Measurements from ENCODE around the gene ATP5F1B. TPM values are rescaled to one million over a fixed set of nuclear protein-coding genes. Genes with fewer than 3 reads are reported as not detected.

The ATP5F1B gene
- 100 to 1,000 TPM; 365 to 916 (median 482) TPM for polyA plus RNA-seq

GRCh38 chr12:56645717-56646446 lies at the start of gene ATP5F1B:
ATP5F1B (minus strand) TSS chr12:56645984; CDS start chr12:56645963, 21 bp downstream.
- peak within 1 kb of the TSS; percentile 44 for H3K27ac ChIP-seq (ENCODE audit: low read depth, low read length)
- 0 to 1% (median 1%) methylated on average over 39 of the region's 39 CpGs for WGBS, 3 donors

DNA sequence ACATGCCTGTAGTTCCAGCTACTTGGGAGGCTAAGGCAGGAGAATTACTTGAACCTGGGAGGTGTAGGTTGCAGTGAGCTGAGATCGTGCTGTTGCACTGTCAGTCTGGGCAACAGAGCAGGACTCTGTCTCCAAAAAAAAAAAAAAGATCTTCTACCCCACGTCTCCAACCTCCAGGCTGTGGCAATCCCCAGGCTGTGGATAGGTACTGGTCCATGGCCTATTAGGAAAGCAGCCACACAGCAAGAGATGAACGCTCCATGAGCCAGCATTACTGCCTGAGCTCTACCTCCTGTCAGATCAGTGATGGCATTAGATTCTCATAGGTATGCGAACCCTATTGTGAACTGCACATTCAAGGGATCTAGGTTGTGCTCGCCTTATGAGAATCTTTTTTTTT lies 48.4 kb upstream of the ATP5F1B start:
- WGBS, 3 donors = 80 to 88% (median 84%) methylated on average over 5 of the region's 5 CpGs
- H3K27ac ChIP-seq (ENCODE audit: low read depth, low read length) = no peak overlapping the region

- peak overlapping the region; percentile 78 for H3K27ac ChIP-seq (ENCODE audit: low read depth, low read length)
- WGBS, 3 donors = 1 to 2% (median 2%) methylated on average over 7 of the region's 7 CpGs
Observed at GRCh38 chr12:56688846-56689109, 43.0 kb upstream of the ATP5F1B start.

GRCh38 chr12:56688129-56688845 lies 42.5 kb upstream of the ATP5F1B start, which contains the start of gene PTGES3:
PTGES3 (minus strand) TSS chr12:56688284; CDS start chr12:56687999, 285 bp downstream.
- H3K27ac ChIP-seq (ENCODE audit: low read depth, low read length) = peak within 1 kb of the TSS; percentile 78
- WGBS, 3 donors = 0 to 1% (median 1%) methylated on average over 55 to 64 of the region's 64 CpGs

GRCh38 chr12:56687223-56688128 lies 41.7 kb upstream of the ATP5F1B start:
- H3K27ac ChIP-seq (ENCODE audit: low read depth, low read length) = peak overlapping the region; percentile 57
- 0% methylated on average over 62 of the region's 62 CpGs for WGBS, 3 donors

DNA sequence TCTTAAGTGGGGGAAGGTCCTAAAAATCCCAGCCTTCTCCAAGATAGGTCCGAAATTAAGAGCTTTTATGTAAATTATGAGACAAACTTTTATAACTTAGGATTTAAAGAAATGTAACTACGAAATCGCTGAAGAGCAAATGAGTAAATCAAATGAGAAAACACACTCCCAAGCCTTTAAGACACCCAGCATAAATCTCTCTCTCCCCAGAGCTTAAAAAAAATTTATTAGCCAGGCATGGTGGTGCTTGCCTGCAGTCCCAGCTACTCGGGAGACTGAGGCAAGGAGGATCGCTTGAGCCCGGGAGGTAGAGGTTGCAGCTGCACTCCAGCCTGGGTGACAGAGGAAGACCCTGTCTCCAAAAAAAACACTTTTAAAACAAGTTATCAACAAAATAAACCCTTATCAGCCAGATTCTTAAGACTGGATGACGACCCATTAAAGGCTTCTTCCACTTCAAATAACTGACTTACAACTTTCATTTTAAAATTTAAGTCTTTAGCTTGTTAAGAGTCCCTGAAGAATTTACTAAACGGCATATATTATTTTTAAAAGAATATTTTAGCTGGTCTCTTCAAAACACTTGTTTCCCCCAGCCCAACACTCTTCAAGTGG lies 39.1 kb upstream of the ATP5F1B start:
- no peak overlapping the region for H3K27ac ChIP-seq (ENCODE audit: low read depth, low read length)
- 14 to 39% (median 25%) methylated on average over 8 of the region's 8 CpGs for WGBS, 3 donors

DNA sequence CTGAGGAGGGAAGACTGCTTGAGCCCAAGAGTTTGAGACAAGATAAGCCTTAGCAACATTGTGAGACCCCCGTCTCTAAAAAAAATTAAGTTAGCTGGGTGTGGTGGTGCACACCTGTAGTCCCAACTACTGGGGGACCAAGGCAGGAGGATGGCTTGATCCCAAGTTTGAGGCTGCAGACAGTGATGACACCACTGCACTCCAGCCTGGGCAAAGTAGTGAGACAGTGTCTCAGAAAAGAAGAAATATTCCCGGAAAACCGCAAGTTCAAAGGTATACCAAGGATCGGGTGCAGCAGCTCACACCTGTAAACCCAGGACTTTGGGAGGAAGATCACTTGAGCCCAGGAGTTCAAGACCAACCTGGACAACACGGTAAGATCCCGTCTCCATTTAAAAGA lies 36.5 kb upstream of the ATP5F1B start:
- no peak overlapping the region for H3K27ac ChIP-seq (ENCODE audit: low read depth, low read length)
- WGBS, 3 donors = 84 to 93% (median 89%) methylated on average over 6 of the region's 6 CpGs

DNA sequence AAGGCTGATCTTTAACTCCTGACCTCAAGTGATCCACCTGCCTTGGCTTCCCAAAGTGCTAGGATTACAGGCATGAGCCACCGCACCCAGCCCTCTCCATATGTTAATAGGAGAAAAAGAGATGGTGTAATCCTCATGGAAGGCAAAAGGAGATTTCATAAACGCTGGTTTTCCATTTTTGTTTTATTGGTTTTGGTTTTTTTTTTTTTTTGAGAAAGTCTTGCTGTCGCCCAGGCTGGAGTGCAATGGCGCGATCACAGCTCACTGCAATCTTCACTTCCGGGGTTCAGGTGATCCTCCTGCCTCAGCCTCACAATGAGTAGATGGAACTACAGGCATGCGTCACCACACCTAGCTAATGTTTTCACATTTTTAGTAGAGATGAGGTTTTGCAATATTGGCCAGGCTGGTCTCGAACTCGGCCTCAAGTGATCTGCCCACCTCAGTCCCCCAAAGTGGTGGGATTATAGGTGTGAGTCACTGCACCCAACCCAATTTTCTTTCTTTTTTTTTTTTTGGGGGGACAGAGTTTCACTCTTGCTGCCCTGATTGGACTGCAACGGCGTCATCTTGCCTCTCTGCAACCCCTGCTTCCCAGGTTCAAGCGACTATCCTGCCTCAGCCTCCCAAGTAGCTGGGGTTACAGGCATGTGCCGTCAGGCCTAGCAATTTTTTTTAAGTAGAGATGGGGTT lies 34.2 kb upstream of the ATP5F1B start:
- H3K27ac ChIP-seq (ENCODE audit: low read depth, low read length) = no peak overlapping the region
- 84 to 93% (median 88%) methylated on average over 13 of the region's 13 CpGs for WGBS, 3 donors

GRCh38 chr12:56678852-56679251 lies 33.1 kb upstream of the ATP5F1B start:
- H3K27ac ChIP-seq (ENCODE audit: low read depth, low read length) = no peak overlapping the region
- 94 to 97% (median 97%) methylated on average over 2 of the region's 2 CpGs for WGBS, 3 donors

DNA sequence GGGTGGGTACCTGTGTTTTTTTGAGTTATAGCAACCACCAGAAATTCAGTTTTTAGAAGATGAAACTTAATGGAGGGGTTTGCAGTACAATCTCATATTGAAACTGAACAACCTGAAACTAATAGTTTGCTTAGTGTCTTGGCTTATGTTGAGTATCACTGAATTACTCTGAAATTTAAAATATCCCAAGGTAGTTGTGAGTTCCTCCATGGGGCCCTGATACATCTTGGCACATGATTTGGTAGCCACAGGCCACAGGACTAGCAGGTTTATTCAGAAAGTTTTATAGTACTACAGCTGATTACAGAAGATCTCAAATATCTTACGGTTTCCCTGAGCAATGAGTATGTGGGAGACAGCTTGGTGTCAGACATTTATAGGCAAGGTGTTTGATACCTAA lies 31.9 kb upstream of the ATP5F1B start:
- H3K27ac ChIP-seq (ENCODE audit: low read depth, low read length) = no peak overlapping the region
- 71 to 83% (median 79%) methylated on average over 1 of the region's 1 CpG for whole genome bisulfite sequencing, 3 donors

DNA sequence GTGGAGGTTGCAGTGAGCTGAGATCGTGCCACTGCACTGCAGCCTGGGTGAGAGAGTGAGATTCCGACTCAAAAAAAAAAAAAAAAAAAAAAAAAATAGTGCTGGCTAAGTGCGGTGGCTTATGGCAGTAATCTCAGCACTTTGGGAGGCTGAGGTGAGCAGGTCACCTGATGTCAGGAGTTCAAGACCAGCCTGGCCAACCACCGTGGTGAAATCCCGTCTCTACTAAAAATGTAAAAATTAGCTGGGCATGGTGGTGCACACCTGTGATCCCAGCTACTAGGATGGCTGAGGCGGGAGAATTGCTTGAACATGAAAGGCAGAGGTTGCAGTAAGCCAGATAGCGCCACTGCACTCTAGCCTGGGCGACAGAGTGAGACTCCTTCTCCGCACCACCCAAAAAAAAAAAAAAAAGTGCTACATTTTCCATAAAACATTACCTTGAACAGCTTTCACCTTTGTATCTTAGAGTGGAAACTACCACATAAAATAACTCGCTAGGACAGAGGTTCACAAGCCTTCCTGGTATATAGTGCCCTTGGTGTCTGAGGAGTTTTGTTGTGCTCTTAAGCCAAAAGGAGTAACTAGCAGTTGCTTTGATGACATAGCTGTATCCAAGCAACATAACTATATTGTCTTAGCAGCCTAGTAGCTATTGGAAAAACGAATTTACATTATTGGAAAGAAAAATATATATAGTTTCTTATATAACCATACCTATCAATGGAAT lies 31.2 kb upstream of the ATP5F1B start:
- H3K27ac ChIP-seq (ENCODE audit: low read depth, low read length) = no peak overlapping the region
- WGBS, 3 donors = 80 to 87% (median 84%) methylated on average over 11 of the region's 11 CpGs

DNA sequence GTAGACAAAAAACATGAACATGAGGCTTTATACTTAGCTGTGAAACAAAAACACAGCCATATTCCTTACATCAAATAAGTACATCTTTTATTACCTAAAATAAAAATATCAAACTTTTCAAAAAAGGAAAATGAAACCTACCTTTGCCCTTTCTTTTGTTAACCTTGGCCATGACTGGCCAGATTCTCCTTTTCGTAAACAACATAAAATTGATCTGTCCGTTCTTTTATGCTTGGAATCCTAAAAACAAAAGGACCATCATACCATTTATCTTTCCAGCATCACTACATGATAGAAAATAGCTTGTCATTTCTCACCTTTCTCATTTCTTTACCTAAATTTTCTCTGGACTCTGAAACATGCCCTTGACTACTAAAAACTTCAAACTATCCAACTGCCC lies 25.8 kb upstream of the ATP5F1B start:
- 43 to 95% (median 89%) methylated on average over 2 of the region's 2 CpGs for WGBS, 3 donors
- no peak overlapping the region for H3K27ac ChIP-seq (ENCODE audit: low read depth, low read length)

GRCh38 chr12:56670836-56671235 lies 25.1 kb upstream of the ATP5F1B start:
- WGBS, 3 donors = 82 to 89% (median 85%) methylated on average over 4 of the region's 4 CpGs
- no peak overlapping the region for H3K27ac ChIP-seq (ENCODE audit: low read depth, low read length)

DNA sequence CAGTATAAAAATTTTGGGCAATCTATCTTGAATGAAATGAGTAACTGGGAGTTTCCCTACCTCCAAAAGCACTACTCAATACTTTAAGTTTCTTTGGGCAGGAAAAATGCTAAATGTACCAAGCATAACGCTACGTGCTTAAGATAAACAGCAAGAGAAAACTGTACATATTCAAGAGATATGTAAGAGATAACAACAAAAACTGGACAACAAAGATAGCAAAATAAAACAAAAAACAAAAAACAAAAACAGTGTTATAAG lies 22.3 kb upstream of the ATP5F1B start:
- H3K27ac ChIP-seq (ENCODE audit: low read depth, low read length) = no peak overlapping the region
- 64 to 90% (median 88%) methylated on average over 2 of the region's 2 CpGs for WGBS, 3 donors

DNA sequence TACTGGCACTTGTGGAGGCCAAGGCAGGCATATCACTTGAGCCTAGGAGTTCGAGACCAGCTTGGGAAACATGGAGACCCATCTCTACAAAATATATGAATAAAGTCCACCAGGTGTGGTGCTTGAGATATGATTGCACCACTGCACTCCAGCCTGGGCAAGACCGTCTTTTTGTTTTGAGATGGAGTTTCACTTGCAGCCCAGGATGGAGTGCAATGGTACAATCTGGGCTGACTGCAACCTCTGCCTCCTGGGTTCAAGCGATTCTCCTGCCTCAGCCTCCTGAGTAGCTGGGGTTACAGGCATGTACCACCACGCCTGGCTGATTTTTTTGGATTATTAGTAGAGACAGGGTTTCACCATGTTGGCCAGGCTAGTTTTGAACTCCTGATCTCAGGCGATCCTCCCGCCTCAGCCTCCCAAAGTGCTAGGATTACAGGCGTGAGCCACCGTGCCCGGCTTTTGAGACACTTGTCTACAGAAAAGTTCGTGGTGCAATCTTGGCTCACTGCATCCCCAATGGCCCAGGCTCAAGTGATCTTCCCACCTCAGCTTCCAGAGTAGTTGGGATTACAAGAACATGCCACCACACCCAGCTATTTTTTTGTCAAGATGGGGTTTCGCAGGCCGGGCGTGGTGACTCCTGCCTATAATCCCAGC lies 16.3 kb upstream of the ATP5F1B start:
- WGBS, 3 donors = 92 to 98% (median 94%) methylated on average over 13 of the region's 13 CpGs
- no peak overlapping the region for H3K27ac ChIP-seq (ENCODE audit: low read depth, low read length)

GRCh38 chr12:56661560-56661959 lies 15.8 kb upstream of the ATP5F1B start:
- WGBS, 3 donors = 93 to 96% (median 95%) methylated on average over 7 of the region's 7 CpGs
- H3K27ac ChIP-seq (ENCODE audit: low read depth, low read length) = no peak overlapping the region

GRCh38 chr12:56658921-56659320 lies 13.1 kb upstream of the ATP5F1B start:
- 83 to 89% (median 84%) methylated on average over 1 of the region's 1 CpG for WGBS, 3 donors
- H3K27ac ChIP-seq (ENCODE audit: low read depth, low read length) = no peak overlapping the region
